HG02840 (cell line): ENCODE results near the gene SH3BP2.

Experiments used
- ATAC-seq: cut with Tn5 transposase; IDR thresholded peaks from one replicate; pipeline ENCODE4 v1.9.1; 2021; ENCODE audit warnings: mild to moderate bottlenecking, moderate library complexity, moderate number of reproducible peaks; ENCODE audit not compliant: unreplicated experiment, low FRiP score

Gene SH3BP2

GRCh38 chr4:2868877-2869487 lies 76.1 kb downstream of the SH3BP2 start:
- ATAC-seq, result no peak

GRCh38 chr4:2869659-2870058 lies 76.8 kb downstream of the SH3BP2 start:
- no peak for ATAC-seq

GRCh38 chr4:2870082-2870481 lies 77.2 kb downstream of the SH3BP2 start:
- ATAC-seq, result no peak

GRCh38 chr4:2871466-2871865 lies 78.6 kb downstream of the SH3BP2 start:
- ATAC-seq, result no peak

DNA sequence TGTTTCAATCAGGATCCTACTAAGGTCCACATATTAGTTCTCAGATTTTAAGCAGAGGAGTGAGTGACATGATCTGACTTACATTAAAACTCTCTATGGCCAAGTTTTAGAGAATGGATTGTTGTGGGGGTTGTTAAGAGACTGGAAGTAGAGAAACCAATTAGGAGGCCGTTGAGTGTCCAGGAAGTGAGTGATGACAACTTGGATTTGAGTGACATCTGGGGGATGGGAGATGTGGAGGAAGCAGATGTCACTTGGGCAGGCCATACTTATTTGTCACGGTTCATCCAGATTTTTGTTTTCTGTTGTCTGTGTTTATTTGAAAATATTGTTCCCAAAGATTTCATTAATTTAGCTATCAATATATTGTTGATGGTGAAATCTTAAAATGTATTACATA lies 79.0 kb downstream of the SH3BP2 start:
- no peak for ATAC-seq

DNA sequence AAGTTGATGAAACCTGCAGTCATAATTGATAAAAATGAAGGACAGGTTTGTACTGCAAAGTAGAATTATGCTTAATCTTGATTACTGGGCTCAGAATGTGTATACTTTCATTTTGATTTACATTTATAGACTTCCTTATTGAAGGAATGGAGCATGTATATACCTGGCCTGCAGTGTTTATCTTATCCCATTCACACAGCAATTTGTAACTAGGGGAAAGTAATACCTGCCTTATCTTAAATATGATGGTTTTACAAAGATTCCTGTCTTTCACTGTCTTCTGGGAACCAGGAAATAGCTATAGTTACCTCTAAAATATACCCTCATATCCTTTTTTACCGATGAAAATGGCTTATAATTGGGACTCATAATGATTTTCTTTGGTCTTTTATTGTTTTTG lies 80.4 kb downstream of the SH3BP2 start:
- ATAC-seq, result no peak

DNA sequence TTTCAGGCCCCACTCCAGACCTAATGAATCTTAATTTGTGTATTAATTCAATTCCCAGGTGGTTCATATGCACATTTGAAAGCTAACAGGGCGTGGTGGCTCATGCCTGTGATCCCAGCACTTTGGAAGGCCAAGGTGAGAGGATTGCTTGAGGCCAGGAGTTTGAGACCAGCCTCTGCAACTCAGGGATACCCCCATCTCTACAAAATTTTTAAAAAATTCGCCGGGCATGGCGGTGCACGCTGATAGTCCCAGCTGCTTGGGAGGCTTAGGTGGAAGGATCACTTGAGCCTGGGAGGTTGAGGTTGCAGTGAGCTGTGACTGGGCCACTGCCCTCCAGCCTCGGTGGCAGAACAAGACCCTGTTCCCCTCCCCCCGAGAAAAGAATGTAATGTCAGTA lies 82.0 kb downstream of the SH3BP2 start:
- no peak for ATAC-seq

DNA sequence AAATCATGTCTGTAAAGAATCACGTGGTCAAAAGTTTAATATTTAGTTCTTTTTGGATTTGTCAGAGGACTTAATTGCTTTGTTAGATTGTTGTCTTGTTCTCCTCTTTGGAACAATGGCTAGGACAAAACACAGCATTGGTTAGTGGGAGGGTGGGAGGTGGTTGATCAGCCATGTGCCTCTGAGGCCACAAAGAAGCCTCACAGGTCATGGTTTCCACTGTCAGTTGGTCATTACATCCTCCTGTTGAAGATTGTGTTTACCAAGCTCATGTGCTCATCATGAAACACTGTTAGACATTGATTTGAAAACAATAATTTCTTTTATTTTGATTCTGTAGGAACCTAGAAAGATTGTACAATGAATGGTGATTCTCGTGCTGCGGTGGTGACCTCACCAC lies 82.7 kb downstream of the SH3BP2 start:
- no peak for ATAC-seq

DNA sequence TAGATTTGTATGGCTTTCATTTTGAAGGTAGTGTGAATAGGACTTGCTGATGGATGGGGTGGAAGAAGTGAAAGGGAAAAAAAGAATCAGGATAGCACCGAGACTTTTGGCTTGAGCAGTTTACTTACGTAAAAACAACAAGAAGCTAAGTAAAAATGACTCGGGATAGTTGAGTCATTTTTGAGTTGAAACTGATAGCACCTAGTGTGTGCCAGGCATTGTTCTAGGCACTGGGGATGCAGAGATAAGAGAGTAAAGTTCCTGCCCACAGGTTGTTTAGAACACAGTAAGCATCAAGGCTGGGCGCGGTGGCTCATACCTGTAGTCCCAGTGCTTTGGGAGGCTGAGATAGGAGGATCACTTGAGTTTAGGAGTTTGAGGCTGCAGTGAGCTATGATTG lies 85.5 kb downstream of the SH3BP2 start:
- no peak for ATAC-seq

DNA sequence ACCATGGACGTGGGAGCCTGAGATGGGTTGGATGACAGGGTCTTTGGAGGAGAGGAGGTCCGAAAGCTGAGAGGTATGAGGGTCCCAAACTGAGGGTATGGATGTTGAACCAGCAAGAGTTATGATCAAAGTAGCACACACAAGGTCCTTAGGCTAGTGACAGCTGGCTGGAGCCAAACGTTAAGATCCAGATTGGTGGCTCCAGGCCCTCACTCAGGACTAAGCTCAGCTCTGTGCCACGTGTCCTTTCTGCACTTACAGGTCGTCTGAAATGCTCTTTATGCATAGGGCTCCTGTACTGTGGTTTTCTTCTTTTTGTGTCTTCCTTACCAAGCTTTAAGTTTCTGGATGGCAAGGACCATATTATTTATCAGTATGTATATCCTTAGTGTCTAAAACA lies 86.1 kb downstream of the SH3BP2 start:
- ATAC-seq, result no peak

DNA sequence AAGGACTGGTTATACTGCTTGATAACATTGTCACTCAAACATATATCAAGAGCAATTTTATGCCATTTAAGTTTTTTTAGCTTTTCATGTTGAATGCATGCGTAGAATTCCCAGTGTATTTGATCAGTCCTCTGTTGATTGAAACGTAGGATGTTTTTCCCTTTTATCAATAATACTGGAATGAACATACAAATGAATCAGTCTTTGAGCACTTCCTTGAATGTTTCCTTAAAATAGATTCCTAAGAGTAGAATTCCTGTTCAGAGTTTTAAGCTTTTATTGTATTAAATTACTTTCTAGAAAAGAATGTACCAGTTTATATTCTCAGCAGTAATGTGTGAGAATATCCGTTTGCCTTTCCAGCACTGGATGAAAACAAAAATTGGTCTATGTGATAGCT lies 88.5 kb downstream of the SH3BP2 start:
- no peak for ATAC-seq

- no peak for ATAC-seq
These were observed 89.5 kb downstream of the SH3BP2 start for GRCh38 chr4:2882341-2882740.

GRCh38 chr4:2886161-2886560 lies 93.3 kb downstream of the SH3BP2 start:
- ATAC-seq, result no peak

GRCh38 chr4:2886622-2887021 lies 93.7 kb downstream of the SH3BP2 start:
- no peak for ATAC-seq

DNA sequence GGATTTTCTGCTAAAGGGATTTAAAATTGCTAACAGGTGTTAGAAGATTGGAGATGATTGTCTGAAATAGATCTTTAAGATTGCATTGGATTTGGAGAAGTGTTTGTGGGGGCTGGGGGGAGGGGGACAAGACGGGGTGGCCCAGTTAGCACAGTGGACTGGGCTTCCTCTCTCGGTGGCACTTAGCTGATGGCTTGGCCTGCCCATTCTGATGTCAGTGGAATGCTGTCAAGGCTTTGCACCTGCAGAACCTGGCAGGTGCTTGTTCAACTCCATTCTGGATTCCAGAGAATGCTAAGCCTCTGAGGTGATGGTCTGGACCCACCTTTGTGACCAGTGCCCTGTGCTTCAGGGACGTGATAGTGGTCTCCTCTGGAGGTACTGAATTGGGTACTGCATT lies 94.5 kb downstream of the SH3BP2 start:
- ATAC-seq, result no peak

GRCh38 chr4:2888886-2889285 lies 96.0 kb downstream of the SH3BP2 start:
- ATAC-seq, result no peak
